GM12878 (cell line): Measurements from ENCODE around the gene ACSS1. TPM values are rescaled to one million over a fixed set of nuclear protein-coding genes. Genes with fewer than 3 reads are reported as not detected.

Experiments used
- ATAC-seq: fragments of 200-7000 bp; cut with Tn5 transposase; 3 replicates; pipeline ENCODE4 v1.9.1; 2020; ENCODE audit warnings: mild to moderate bottlenecking, moderate library complexity
- BruUV-seq: library from RNA; stranded (reverse); fragments of 400-500 nt; replicated peaks from 2 replicates; lab custom pipeline; 2021; lab: Mats Ljungman, UMichigan
- CTCF ChIA-PET: fragments of 300-600 bp; sonication (Branson Sonifier 250); formaldehyde crosslinking; extraction: SDS; loops from one replicate; lab custom pipeline; 2021; ENCODE audit warnings: inconsistent platforms; lab: Yijun Ruan, JAX
- POLR2A ChIA-PET: fragments of 350-600 bp; formaldehyde crosslinking; extraction: SDS; loops from one replicate; lab custom pipeline; 2021; ENCODE audit warnings: inconsistent platforms; lab: Charles Lee
- RAD21 ChIA-PET: fragments of 300-600 bp; sonication (Branson Sonifier 250); formaldehyde crosslinking; loops from one replicate; lab custom pipeline; 2023; ENCODE audit warnings: antibody characterized with exemption; ENCODE audit not compliant: unreplicated experiment; lab: Charles Lee
- SMC1A ChIA-PET: fragments of 300-600 bp; sonication (Branson Sonifier 250); formaldehyde crosslinking; loops from one replicate; lab custom pipeline; 2023; ENCODE audit not compliant: unreplicated experiment, uncharacterized antibody; lab: Charles Lee
- DNase-seq: peaks from one replicate; pipeline ENCODE4 v3.0.0-alpha.2; 2011; ENCODE audit warnings: low read depth, low spot score
- FAIRE-seq: peaks from 3 replicates; lab custom pipeline; 2011; peaks lifted over from hg19 to GRCh38; lab: Jason Lieb, UNC
- H2AFZ ChIP-seq: 2 replicates; pipeline ENCODE4 v1.6.0; 2011; ENCODE audit warnings: low read depth, low read length, control low read depth; ENCODE audit not compliant: control insufficient read depth
- H3K27ac ChIP-seq: 2 replicates; pipeline ENCODE4 v1.5.1; 2011; ENCODE audit warnings: control low read depth; ENCODE audit not compliant: control insufficient read depth, insufficient read depth
- H3K27me3 ChIP-seq, 2 experiments: replicated peaks in 1 of 2; 2 replicates each; pipeline versions ENCODE4 v1.6.0 to v1.6.1; 2011; ENCODE audit warnings: low read length in 1 of 2; ENCODE audit not compliant: control insufficient read depth in 2 of 2, insufficient read depth in 2 of 2
- H3K36me3 ChIP-seq, 2 experiments: 2 replicates each; pipeline ENCODE4 v1.5.1; 2011; ENCODE audit warnings: low read length in 1 of 2; ENCODE audit not compliant: control insufficient read depth in 2 of 2, insufficient read depth in 2 of 2
- H3K4me1 ChIP-seq: 2 replicates; pipeline ENCODE4 v1.6.1; 2011; ENCODE audit warnings: mild to moderate bottlenecking, low read length, moderate library complexity, mixed read lengths; ENCODE audit not compliant: control insufficient read depth, insufficient read depth
- H3K4me2 ChIP-seq: 2 replicates; pipeline ENCODE4 v1.6.0; 2011; ENCODE audit warnings: control low read depth; ENCODE audit not compliant: control insufficient read depth, insufficient read depth
- H3K4me3 ChIP-seq: fragments of 200-600 bp; sonication (generic); 2 replicates; pipeline ENCODE4 v1.5.1; 2016
- H3K79me2 ChIP-seq: 2 replicates; pipeline ENCODE4 v1.6.0; 2011; ENCODE audit warnings: low read length; ENCODE audit not compliant: control insufficient read depth, insufficient read depth
- H3K9ac ChIP-seq: 2 replicates; pipeline ENCODE4 v1.8.0; 2011; ENCODE audit warnings: low read length, control low read depth, mixed read lengths; ENCODE audit not compliant: control insufficient read depth, insufficient read depth
- H3K9me3 ChIP-seq: replicated peaks from 3 replicates; pipeline ENCODE4 v1.5.1; 2011; ENCODE audit warnings: mild to moderate bottlenecking, low read length; ENCODE audit not compliant: control insufficient read depth, insufficient read depth
- H4K20me1 ChIP-seq: 2 replicates; pipeline ENCODE4 v1.6.0; 2011; ENCODE audit not compliant: control insufficient read depth, insufficient read depth
- WGBS: methylation state at CpG from one replicate; pipeline ENCODE4 v1.1.6; 2016; ENCODE audit warnings: low lambda C conversion rate; ENCODE audit not compliant: insufficient replicate concordance, insufficient coverage; ENCODE audit errors: missing lambda C conversion rate; 5-methylcytosine and 5-hydroxymethylcytosine counted together
- in situ Hi-C: fragments of 300-500 bp; cut with MboI; formaldehyde crosslinking; loops from 9 replicates; pipeline ENCODE4 v1.14.3; 2018; ENCODE audit warnings: mixed read lengths
- intact Hi-C: fragments of 100-400 bp; cut with micrococcal nuclease; formaldehyde crosslinking; loops from one replicate; pipeline ENCODE4 v1.14.2; 2022; ENCODE audit not compliant: unreplicated experiment
- polyA plus RNA-seq, 11 experiments: library from polyadenylated mRNA; depleted of rRNA in 4 of 11; unstranded in 6 of 11; stranded (reverse) in 5 of 11; fragments of >200 nt; fragmentation: Nextera tagmentation in 4 of 11; fragmentation: Illumina TruSeq in 1 of 11; extraction: Ambion mirVana in 4 of 11; extraction: Trizol in 1 of 11; gene quantifications; 1 replicate in 1 of 11; 2 replicates in 10 of 11; pipeline versions ENCODE4 v1.2.1 to v1.2.3, GENCODE V29; 2011 to 2016; ENCODE audit warnings: inconsistent platforms in 2 of 11, missing spikeins in 2 of 11, low read depth in 1 of 11
- total RNA-seq, 4 experiments: library from RNA; depleted of rRNA in 3 of 4; stranded (reverse); fragments of >200 nt in 3 of 4; fragmentation: Illumina TruSeq in 1 of 4; extraction: Trizol in 1 of 4; gene quantifications; 2 replicates each; pipeline versions ENCODE4 v1.2.1 to v1.2.3, GENCODE V29; 2013 to 2021
- TF ChIP-seq, protein P1 (sequence below): fragments of 450-650 bp; IDR thresholded peaks from 2 replicates; pipeline ENCODE4 v1.6.1; 2017; ENCODE audit warnings: mild to moderate bottlenecking, moderate library complexity

The ACSS1 gene
- total and polyA plus RNA-seq, 10 of the 15 experiments (the other 5 are each of a cell fraction or from before 2014, with no cell fraction given), result 1.3 to 44.9 (median 31.1) TPM

- ChIA-PET CTCF (no interaction called here), RAD21 (no interaction called here), SMC1A (no interaction called here), POLR2A (no interaction called here)
- ATAC-seq (no peak), FAIRE-seq (no peak), DNase-seq (no peak)
- TF ChIP-seq, protein P1, sequence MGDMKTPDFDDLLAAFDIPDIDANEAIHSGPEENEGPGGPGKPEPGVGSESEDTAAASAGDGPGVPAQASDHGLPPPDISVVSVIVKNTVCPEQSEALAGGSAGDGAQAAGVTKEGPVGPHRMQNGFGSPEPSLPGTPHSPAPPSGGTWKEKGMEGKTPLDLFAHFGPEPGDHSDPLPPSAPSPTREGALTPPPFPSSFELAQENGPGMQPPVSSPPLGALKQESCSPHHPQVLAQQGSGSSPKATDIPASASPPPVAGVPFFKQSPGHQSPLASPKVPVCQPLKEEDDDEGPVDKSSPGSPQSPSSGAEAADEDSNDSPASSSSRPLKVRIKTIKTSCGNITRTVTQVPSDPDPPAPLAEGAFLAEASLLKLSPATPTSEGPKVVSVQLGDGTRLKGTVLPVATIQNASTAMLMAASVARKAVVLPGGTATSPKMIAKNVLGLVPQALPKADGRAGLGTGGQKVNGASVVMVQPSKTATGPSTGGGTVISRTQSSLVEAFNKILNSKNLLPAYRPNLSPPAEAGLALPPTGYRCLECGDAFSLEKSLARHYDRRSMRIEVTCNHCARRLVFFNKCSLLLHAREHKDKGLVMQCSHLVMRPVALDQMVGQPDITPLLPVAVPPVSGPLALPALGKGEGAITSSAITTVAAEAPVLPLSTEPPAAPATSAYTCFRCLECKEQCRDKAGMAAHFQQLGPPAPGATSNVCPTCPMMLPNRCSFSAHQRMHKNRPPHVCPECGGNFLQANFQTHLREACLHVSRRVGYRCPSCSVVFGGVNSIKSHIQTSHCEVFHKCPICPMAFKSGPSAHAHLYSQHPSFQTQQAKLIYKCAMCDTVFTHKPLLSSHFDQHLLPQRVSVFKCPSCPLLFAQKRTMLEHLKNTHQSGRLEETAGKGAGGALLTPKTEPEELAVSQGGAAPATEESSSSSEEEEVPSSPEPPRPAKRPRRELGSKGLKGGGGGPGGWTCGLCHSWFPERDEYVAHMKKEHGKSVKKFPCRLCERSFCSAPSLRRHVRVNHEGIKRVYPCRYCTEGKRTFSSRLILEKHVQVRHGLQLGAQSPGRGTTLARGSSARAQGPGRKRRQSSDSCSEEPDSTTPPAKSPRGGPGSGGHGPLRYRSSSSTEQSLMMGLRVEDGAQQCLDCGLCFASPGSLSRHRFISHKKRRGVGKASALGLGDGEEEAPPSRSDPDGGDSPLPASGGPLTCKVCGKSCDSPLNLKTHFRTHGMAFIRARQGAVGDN, result no peak
- Histone ChIP-seq H3K79me2 (no peaks in the 10 kb centered on the region), H2AFZ (no peak overlapping the region), H4K20me1 (no peaks in the 10 kb centered on the region), H3K4me3 (no peak overlapping the region), H3K9ac (no peak overlapping the region), H3K27ac (no peak overlapping the region), H3K4me2 (no peak overlapping the region), H3K36me3 (peaks cover 24 to 28% of the 10 kb centered on the region in 2 experiments), H3K27me3 (no peaks in the 10 kb centered on the region), H3K4me1 (no peaks in the 10 kb centered on the region), H3K9me3 (peaks cover 3% of the 10 kb centered on the region; the same call in 1 of the 3 replicates)
- in situ Hi-C loops, result loop anchor here (5.0 kb wide), 1 partner anchor 51 kb away; no protein-coding TSS in a partner anchor
- intact Hi-C loops, result no loop called here
- BruUV-seq, result no TSS peak
- 93% methylated on average over 6 of the region's 6 CpGs for WGBS
Observed at GRCh38 chr20:24971376-24972101, 86.4 kb downstream of the ACSS1 start.
